Measurements from ENCODE around the gene SHBG.

GRCh38 chr17:7588553-7589203 lies 41.3 kb upstream of the SHBG start:
- TF ChIP-seq CTCF (IDR thresholded peaks at IDR 0.05) = no peak
- TF ChIP-seq POLR2A (IDR thresholded peaks at IDR 0.05; ENCODE audit: low read depth) = no peak

Measured in esophagus muscularis mucosa (tissue), 3 donors.